ENCODE data around the gene ZCWPW1.

GRCh38 chr7:100400041-100400440 is 28.5 kb downstream of the ZCWPW1 start:
- TF ChIP-seq CTCF (IDR thresholded peaks at IDR 0.05) (no peak), POLR2A (IDR thresholded peaks at IDR 0.05) (no peak), POLR2AphosphoS5 (IDR thresholded peaks at IDR 0.05) (no peak)
